SK-N-SH (cell line): Measurements from ENCODE around the gene WEE1. TPM values are rescaled to one million over a fixed set of nuclear protein-coding genes. Genes with fewer than 3 reads are reported as not detected.

Experiments used
- CTCF ChIA-PET: fragments of 300-600, 350-600 bp; formaldehyde crosslinking; extraction: SDS; loops from one replicate; lab custom pipeline; 2021; lab: Yijun Ruan, JAX
- POLR2A ChIA-PET: fragments of 350-600 bp; sonication (Branson Sonifier 250); formaldehyde crosslinking; extraction: SDS; loops from one replicate; lab custom pipeline; 2020; ENCODE audit warnings: antibody characterized with exemption, inconsistent platforms; lab: Yijun Ruan, JAX
- DNase-seq: peaks from one replicate; pipeline ENCODE4 v3.0.0; 2012
- H2AFZ ChIP-seq: fragments of 200-600 bp; sonication (generic); 2 replicates; pipeline ENCODE4 v1.8.1; 2016; ENCODE audit warnings: antibody characterized with exemption, mild to moderate bottlenecking, low read depth
- H3F3A ChIP-seq: fragments of 200-600 bp; sonication (generic); replicated peaks from 2 replicates; pipeline ENCODE3; 2016; ENCODE audit warnings: antibody characterized with exemption, mild to moderate bottlenecking; ENCODE audit not compliant: insufficient read depth
- H3K27ac ChIP-seq, 2 experiments: fragments of 200-500 bp in 1 of 2; fragments of 200-600 bp in 1 of 2; sonication (Bioruptor generic) in 1 of 2; sonication (generic), shearing (Covaris generic) in 1 of 2; 2 replicates each; pipeline versions ENCODE4 v1.5.1 to v1.6.1; 2014 to 2016; ENCODE audit warnings: low read depth in 2 of 2, inconsistent platforms in 1 of 2, low read length in 1 of 2, mild to moderate bottlenecking in 1 of 2, mixed read lengths in 1 of 2
- H3K27me3 ChIP-seq: fragments of 200-600 bp; sonication (generic), shearing (Covaris generic); 2 replicates; pipeline ENCODE4 v1.6.1; 2016; ENCODE audit warnings: mixed run types; ENCODE audit not compliant: insufficient read depth
- H3K36me3 ChIP-seq, 2 experiments: fragments of 200-500 bp in 1 of 2; fragments of 200-600 bp in 1 of 2; sonication (Bioruptor generic) in 1 of 2; sonication (generic) in 1 of 2; replicated peaks in 1 of 2; 2 replicates each; pipeline versions ENCODE3 to v1.5.1; 2014 to 2016; ENCODE audit warnings: low read length in 1 of 2, mild to moderate bottlenecking in 1 of 2; ENCODE audit not compliant: insufficient read depth in 2 of 2, control insufficient read depth in 1 of 2
- H3K4me1 ChIP-seq, 2 experiments: fragments of 200-500 bp in 1 of 2; fragments of 200-600 bp in 1 of 2; sonication (Bioruptor generic) in 1 of 2; sonication (generic), shearing (Covaris generic) in 1 of 2; 2 replicates each; pipeline versions ENCODE4 v1.5.1 to v1.6.1; 2014 to 2016; ENCODE audit warnings: low read depth in 1 of 2, low read length in 1 of 2, mixed run types in 1 of 2; ENCODE audit not compliant: insufficient read depth in 2 of 2, control insufficient read depth in 1 of 2
- H3K4me2 ChIP-seq: fragments of 200-600 bp; sonication (generic), shearing (Covaris generic); 2 replicates; pipeline ENCODE4 v1.6.1; 2017; ENCODE audit warnings: mixed run types
- H3K4me3 ChIP-seq, 2 experiments: fragments of 200-500 bp in 1 of 2; fragments of 200-600 bp in 1 of 2; sonication (Bioruptor generic) in 1 of 2; sonication (generic), shearing (Covaris generic) in 1 of 2; 2 replicates each; pipeline versions ENCODE4 v1.5.1 to v1.8.1; 2014 to 2016; ENCODE audit warnings: low read depth in 2 of 2, inconsistent platforms in 1 of 2, low read length in 1 of 2, mild to moderate bottlenecking in 1 of 2, mixed read lengths in 1 of 2, moderate library complexity in 1 of 2
- H3K79me2 ChIP-seq: fragments of 200-600 bp; sonication (generic); 2 replicates; pipeline ENCODE4 v1.8.1; 2017; ENCODE audit warnings: mild to moderate bottlenecking; ENCODE audit not compliant: insufficient read depth
- H3K9ac ChIP-seq: fragments of 200-600 bp; sonication (generic); 2 replicates; pipeline ENCODE4 v1.6.1; 2017; ENCODE audit warnings: mixed run types
- H3K9me2 ChIP-seq: fragments of 200-600 bp; sonication (generic); 2 replicates; pipeline ENCODE4 v1.6.1; 2017; ENCODE audit warnings: mixed run types
- H3K9me3 ChIP-seq: fragments of 200-600 bp; sonication (generic); 2 replicates; pipeline ENCODE4 v1.6.1; 2017; ENCODE audit warnings: mixed run types, mild to moderate bottlenecking, moderate library complexity
- H4K20me1 ChIP-seq: fragments of 200-600 bp; sonication (generic); 2 replicates; pipeline ENCODE4 v1.6.1; 2017; ENCODE audit warnings: mild to moderate bottlenecking, mixed run types; ENCODE audit not compliant: insufficient read depth
- CHD2 ChIP-seq: fragments of 150-350 bp; IDR thresholded peaks from 2 replicates; pipeline ENCODE4 v1.6.1; 2018; ENCODE audit warnings: low read length; ENCODE audit not compliant: partially characterized antibody
- EP300 ChIP-seq, 2 experiments: IDR thresholded peaks; 2 replicates each; pipeline versions ENCODE4 v1.4.0 to v1.6.1; 2012; ENCODE audit warnings: borderline replicate concordance in 1 of 2, low read depth in 1 of 2, low read length in 1 of 2
- EZH2phosphoT487 ChIP-seq: fragments of 200-600 bp; sonication (generic); IDR thresholded peaks from 2 replicates; pipeline ENCODE4 v1.6.1; 2017; ENCODE audit warnings: low read depth, mixed run types, mild to moderate bottlenecking, antibody characterized with exemption, moderate library complexity, borderline replicate concordance
- GABPA ChIP-seq: IDR thresholded peaks from 2 replicates; pipeline ENCODE4 v1.4.0; 2012; ENCODE audit warnings: low read depth, mild to moderate bottlenecking
- JUND ChIP-seq: IDR thresholded peaks from 2 replicates; pipeline ENCODE4 v1.4.0; 2012
- MEF2A ChIP-seq: IDR thresholded peaks from 2 replicates; pipeline ENCODE4 v1.4.0; 2012; ENCODE audit warnings: low read depth, borderline replicate concordance
- NRF1 ChIP-seq: IDR thresholded peaks from 2 replicates; pipeline ENCODE4 v1.6.1; 2012; ENCODE audit warnings: low read depth, mild to moderate bottlenecking, low read length
- POLR2AphosphoS5 ChIP-seq: IDR thresholded peaks from 2 replicates; pipeline ENCODE4 v1.6.1; 2012; ENCODE audit warnings: low read depth, low read length
- RFX5 ChIP-seq: IDR thresholded peaks from 2 replicates; pipeline ENCODE4 v1.6.1; 2012; ENCODE audit warnings: mild to moderate bottlenecking, improper control_type of control experiment, low read length
- SMC3 ChIP-seq: IDR thresholded peaks from 2 replicates; pipeline ENCODE4 v1.6.1; 2012; ENCODE audit warnings: low read depth, low read length, improper control_type of control experiment
- TCF12 ChIP-seq: IDR thresholded peaks from 2 replicates; pipeline ENCODE4 v1.4.0; 2012
- YY1 ChIP-seq: IDR thresholded peaks from 2 replicates; pipeline ENCODE4 v1.4.0; 2012; ENCODE audit warnings: low read depth, mild to moderate bottlenecking
- WGBS: methylation state at CpG from one replicate; pipeline ENCODE4 v1.1.6; 2017; ENCODE audit warnings: low lambda C conversion rate; 5-methylcytosine and 5-hydroxymethylcytosine counted together
- polyA plus RNA-seq, 3 experiments: library from polyadenylated mRNA; depleted of rRNA; stranded (reverse); fragments of >200 nt; gene quantifications; 2 replicates each; pipeline ENCODE4 v1.2.3, GENCODE V29; 2012
- TF ChIP-seq, protein P1 (sequence below): IDR thresholded peaks from 2 replicates; pipeline ENCODE4 v1.4.0; 2012; ENCODE audit warnings: low read depth
- TF ChIP-seq, protein P2 (sequence below): fragments of 200-600 bp; sonication (generic); IDR thresholded peaks from 2 replicates; pipeline ENCODE4 v1.6.1; 2017; ENCODE audit warnings: antibody characterized with exemption, mild to moderate bottlenecking, moderate library complexity
- TF ChIP-seq, protein P3 (sequence below): IDR thresholded peaks from 2 replicates; pipeline ENCODE4 v1.4.0; 2012; ENCODE audit warnings: low read depth, borderline replicate concordance
- TF ChIP-seq, protein P4 (sequence below): fragments of 150-350 bp; IDR thresholded peaks from 2 replicates; pipeline ENCODE4 v1.6.1; 2017; ENCODE audit warnings: antibody characterized with exemption, low read length, low read depth, borderline replicate concordance
- TF ChIP-seq, protein P5 (sequence below): fragments of 150-350 bp; IDR thresholded peaks from 2 replicates; pipeline ENCODE4 v1.6.1; 2016; ENCODE audit warnings: mild to moderate bottlenecking, low read depth, low read length

WEE1 gene
- polyA plus RNA-seq, 1 of the 3 experiments (the other 2 are of a cell fraction), result 16.9 TPM

DNA sequence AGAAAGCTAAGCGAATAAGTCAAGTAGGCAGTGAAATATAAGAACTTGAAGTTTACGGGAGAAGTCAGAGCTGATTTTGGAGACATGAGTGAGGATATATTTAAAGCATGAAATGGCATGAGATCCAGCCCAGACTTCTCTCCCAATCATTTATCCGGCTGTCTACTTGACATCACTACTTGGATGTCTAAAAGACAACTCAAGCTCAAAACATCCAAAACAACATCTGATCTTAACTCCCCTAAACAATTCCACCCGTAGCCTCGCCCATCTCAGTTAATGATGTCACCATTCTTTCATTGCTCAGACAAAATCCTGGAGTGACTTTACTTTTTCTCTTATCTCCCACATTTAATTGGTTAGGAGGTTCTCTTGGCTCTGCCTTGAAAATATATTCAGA lies 44.5 kb downstream of the WEE1 start:
- ChIA-PET CTCF (no interaction called here), POLR2A (no interaction called here)
- H3K79me2 ChIP-seq, result no peaks in the 10 kb centered on the region
- peaks cover 0 to 10% of the 10 kb centered on the region in 2 experiments; a peak in 2 of 4 replicates for H3K4me1 ChIP-seq
- peaks cover 13% of the 10 kb centered on the region for H3F3A ChIP-seq
- H3K4me2 ChIP-seq, result no peak overlapping the region
- no peaks in the 10 kb centered on the region for H3K27me3 ChIP-seq
- no peaks in the 10 kb centered on the region for H3K36me3 ChIP-seq
- no peaks in the 10 kb centered on the region for H3K9me2 ChIP-seq
- DNase-seq, result no peak
- H3K9me3 ChIP-seq, result no peaks in the 10 kb centered on the region
- H3K9ac ChIP-seq, result no peak overlapping the region
- H3K27ac ChIP-seq, result no peak overlapping the region
- no peak overlapping the region for H3K4me3 ChIP-seq
- WGBS, result 87% methylated on average over 5 of the region's 5 CpGs
- no peak overlapping the region for H2AFZ ChIP-seq
- no peaks in the 10 kb centered on the region for H4K20me1 ChIP-seq
- TF ChIP-seq GABPA (no peak), YY1 (no peak), CHD2 (no peak), EZH2phosphoT487 (no peak), EP300 (IDR thresholded peaks at IDR 0.05; ENCODE audit: borderline replicate concordance in 1 of 2, low read depth in 1 of 2, low read length in 1 of 2) (no peak), POLR2AphosphoS5 (no peak)
- TF ChIP-seq, protein P1, sequence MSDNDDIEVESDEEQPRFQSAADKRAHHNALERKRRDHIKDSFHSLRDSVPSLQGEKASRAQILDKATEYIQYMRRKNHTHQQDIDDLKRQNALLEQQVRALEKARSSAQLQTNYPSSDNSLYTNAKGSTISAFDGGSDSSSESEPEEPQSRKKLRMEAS, result no peak
- TF ChIP-seq, protein P2, sequence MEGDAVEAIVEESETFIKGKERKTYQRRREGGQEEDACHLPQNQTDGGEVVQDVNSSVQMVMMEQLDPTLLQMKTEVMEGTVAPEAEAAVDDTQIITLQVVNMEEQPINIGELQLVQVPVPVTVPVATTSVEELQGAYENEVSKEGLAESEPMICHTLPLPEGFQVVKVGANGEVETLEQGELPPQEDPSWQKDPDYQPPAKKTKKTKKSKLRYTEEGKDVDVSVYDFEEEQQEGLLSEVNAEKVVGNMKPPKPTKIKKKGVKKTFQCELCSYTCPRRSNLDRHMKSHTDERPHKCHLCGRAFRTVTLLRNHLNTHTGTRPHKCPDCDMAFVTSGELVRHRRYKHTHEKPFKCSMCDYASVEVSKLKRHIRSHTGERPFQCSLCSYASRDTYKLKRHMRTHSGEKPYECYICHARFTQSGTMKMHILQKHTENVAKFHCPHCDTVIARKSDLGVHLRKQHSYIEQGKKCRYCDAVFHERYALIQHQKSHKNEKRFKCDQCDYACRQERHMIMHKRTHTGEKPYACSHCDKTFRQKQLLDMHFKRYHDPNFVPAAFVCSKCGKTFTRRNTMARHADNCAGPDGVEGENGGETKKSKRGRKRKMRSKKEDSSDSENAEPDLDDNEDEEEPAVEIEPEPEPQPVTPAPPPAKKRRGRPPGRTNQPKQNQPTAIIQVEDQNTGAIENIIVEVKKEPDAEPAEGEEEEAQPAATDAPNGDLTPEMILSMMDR, result no peak

DNA sequence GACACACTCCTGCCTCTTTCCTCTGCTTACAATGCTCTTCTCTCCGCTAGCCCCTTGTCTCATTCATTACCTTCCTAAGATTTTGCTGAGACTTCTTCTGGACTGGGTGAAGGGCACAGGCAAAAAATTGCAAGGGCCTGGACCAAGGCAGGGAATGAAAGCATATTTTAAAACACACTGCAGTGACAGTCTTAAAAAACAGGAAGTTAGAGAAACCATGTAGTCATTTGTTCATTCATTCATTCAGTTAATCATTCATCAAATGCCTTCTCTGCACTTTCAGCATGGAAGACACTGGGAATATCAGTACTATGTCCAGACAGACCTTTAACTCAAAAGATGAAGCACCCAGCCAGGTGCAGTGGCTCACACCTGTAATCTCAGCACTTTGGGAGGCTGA lies 45.5 kb downstream of the WEE1 start:
- H3K27me3 ChIP-seq, result no peaks in the 10 kb centered on the region
- H3K9ac ChIP-seq, result no peak overlapping the region
- no peak overlapping the region for H3K4me3 ChIP-seq
- WGBS, result 100% methylated on average over 1 of the region's 1 CpG
- no peak overlapping the region for H3K27ac ChIP-seq
- H2AFZ ChIP-seq, result no peak overlapping the region
- ChIA-PET POLR2A (no interaction called here), CTCF (no interaction called here)
- no peak overlapping the region for H3K4me2 ChIP-seq
- H3K9me3 ChIP-seq, result no peaks in the 10 kb centered on the region
- TF ChIP-seq, protein P1, result no peak
- TF ChIP-seq RFX5 (no peak), POLR2AphosphoS5 (no peak), TCF12 (no peak), CHD2 (no peak), SMC3 (no peak), MEF2A (no peak), JUND (no peak), NRF1 (no peak)
- TF ChIP-seq, protein P3, sequence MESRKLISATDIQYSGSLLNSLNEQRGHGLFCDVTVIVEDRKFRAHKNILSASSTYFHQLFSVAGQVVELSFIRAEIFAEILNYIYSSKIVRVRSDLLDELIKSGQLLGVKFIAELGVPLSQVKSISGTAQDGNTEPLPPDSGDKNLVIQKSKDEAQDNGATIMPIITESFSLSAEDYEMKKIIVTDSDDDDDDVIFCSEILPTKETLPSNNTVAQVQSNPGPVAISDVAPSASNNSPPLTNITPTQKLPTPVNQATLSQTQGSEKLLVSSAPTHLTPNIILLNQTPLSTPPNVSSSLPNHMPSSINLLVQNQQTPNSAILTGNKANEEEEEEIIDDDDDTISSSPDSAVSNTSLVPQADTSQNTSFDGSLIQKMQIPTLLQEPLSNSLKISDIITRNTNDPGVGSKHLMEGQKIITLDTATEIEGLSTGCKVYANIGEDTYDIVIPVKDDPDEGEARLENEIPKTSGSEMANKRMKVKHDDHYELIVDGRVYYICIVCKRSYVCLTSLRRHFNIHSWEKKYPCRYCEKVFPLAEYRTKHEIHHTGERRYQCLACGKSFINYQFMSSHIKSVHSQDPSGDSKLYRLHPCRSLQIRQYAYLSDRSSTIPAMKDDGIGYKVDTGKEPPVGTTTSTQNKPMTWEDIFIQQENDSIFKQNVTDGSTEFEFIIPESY, result no peak
- TF ChIP-seq, protein P4, sequence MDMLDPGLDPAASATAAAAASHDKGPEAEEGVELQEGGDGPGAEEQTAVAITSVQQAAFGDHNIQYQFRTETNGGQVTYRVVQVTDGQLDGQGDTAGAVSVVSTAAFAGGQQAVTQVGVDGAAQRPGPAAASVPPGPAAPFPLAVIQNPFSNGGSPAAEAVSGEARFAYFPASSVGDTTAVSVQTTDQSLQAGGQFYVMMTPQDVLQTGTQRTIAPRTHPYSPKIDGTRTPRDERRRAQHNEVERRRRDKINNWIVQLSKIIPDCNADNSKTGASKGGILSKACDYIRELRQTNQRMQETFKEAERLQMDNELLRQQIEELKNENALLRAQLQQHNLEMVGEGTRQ, result no peak
- TF ChIP-seq, protein P5, sequence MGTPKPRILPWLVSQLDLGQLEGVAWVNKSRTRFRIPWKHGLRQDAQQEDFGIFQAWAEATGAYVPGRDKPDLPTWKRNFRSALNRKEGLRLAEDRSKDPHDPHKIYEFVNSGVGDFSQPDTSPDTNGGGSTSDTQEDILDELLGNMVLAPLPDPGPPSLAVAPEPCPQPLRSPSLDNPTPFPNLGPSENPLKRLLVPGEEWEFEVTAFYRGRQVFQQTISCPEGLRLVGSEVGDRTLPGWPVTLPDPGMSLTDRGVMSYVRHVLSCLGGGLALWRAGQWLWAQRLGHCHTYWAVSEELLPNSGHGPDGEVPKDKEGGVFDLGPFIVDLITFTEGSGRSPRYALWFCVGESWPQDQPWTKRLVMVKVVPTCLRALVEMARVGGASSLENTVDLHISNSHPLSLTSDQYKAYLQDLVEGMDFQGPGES, result no peak
- TF ChIP-seq, all 33 proteins: peak for 0
- no peak for DNase-seq
- Histone ChIP-seq H4K20me1 (no peaks in the 10 kb centered on the region), H3F3A (peaks cover 13% of the 10 kb centered on the region), H3K9me2 (no peaks in the 10 kb centered on the region), H3K36me3 (no peaks in the 10 kb centered on the region), H3K79me2 (no peaks in the 10 kb centered on the region), H3K4me1 (peaks cover 0 to 3% of the 10 kb centered on the region in 2 experiments; a peak in 1 of 4 replicates)
